Measurements from ENCODE around the gene ZNF200. TPM values are rescaled to one million over a fixed set of nuclear protein-coding genes. Genes with fewer than 3 reads are reported as not detected.

ZNF200 gene
- total RNA-seq, 1 donor from 2014 or later, result 11.2 TPM

DNA sequence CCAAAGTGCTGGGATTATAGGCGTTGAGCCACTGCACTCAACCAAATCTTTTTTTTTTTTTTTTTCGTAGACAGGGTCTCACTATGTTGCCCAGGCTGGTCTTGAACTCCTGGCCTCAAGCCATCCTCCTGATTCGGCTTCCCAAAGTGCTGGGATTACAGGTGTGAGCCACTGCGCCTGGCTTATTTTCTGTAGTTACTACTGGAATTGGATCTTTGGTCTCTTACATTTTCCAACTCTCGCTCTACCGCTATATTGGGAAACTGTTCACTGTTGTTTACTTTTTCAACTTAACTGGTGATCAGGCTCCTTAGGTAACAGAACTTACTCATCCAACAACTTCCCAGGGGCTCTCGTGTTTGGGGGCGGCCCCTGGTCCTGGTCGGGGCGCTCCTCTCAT lies 14.1 kb downstream of the ZNF200 start:
- TF ChIP-seq, protein P1, sequence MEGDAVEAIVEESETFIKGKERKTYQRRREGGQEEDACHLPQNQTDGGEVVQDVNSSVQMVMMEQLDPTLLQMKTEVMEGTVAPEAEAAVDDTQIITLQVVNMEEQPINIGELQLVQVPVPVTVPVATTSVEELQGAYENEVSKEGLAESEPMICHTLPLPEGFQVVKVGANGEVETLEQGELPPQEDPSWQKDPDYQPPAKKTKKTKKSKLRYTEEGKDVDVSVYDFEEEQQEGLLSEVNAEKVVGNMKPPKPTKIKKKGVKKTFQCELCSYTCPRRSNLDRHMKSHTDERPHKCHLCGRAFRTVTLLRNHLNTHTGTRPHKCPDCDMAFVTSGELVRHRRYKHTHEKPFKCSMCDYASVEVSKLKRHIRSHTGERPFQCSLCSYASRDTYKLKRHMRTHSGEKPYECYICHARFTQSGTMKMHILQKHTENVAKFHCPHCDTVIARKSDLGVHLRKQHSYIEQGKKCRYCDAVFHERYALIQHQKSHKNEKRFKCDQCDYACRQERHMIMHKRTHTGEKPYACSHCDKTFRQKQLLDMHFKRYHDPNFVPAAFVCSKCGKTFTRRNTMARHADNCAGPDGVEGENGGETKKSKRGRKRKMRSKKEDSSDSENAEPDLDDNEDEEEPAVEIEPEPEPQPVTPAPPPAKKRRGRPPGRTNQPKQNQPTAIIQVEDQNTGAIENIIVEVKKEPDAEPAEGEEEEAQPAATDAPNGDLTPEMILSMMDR (IDR thresholded peaks at IDR 0.05; ENCODE audit: unreplicated experiment), result no peak
- H3K36me3 Mint-ChIP-seq (ENCODE audit: insufficient read depth), result peaks cover 43% of the 10 kb centered on the region
- DNase-seq (ENCODE audit: low spot score, unreplicated experiment), result no peak
- no peak overlapping the region for H3K4me3 Mint-ChIP-seq (ENCODE audit: low read depth)
- H3K9me3 Mint-ChIP-seq (ENCODE audit: low read depth), result peaks cover 42% of the 10 kb centered on the region
- H3K4me1 Mint-ChIP-seq (ENCODE audit: low read depth), result no peaks in the 10 kb centered on the region
- H3K27me3 Mint-ChIP-seq, result peaks cover 4% of the 10 kb centered on the region
- no peak overlapping the region for H3K27ac Mint-ChIP-seq

DNA sequence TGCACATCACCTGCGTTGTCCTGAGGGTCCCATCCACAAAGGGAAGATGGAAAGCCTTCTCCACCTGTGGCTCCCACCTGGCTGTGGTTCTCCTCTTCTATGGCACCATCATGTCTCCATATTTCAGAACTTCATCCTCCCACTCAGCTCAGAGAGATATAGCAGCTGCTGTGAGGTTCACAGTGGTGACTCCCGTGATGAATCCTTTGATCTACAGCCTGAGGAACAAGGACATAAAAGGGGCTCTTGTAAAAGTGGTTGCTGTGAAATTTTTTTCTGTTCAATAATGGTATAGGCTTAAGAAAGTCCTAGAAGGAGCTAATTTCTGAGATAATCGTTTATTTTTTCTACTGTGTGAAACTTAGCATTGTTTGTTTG lies 18.7 kb downstream of the ZNF200 start:
- H3K27me3 Mint-ChIP-seq, result peaks cover 15% of the 10 kb centered on the region
- H3K4me3 Mint-ChIP-seq (ENCODE audit: low read depth), result no peak overlapping the region
- DNase-seq (ENCODE audit: low spot score, unreplicated experiment), result no peak
- peaks cover 28% of the 10 kb centered on the region for H3K9me3 Mint-ChIP-seq (ENCODE audit: low read depth)
- H3K27ac Mint-ChIP-seq, result no peak overlapping the region
- no peaks in the 10 kb centered on the region for H3K36me3 Mint-ChIP-seq (ENCODE audit: insufficient read depth)
- TF ChIP-seq, protein P1 (IDR thresholded peaks at IDR 0.05; ENCODE audit: unreplicated experiment), result no peak
- H3K4me1 Mint-ChIP-seq (ENCODE audit: low read depth), result no peaks in the 10 kb centered on the region

DNA sequence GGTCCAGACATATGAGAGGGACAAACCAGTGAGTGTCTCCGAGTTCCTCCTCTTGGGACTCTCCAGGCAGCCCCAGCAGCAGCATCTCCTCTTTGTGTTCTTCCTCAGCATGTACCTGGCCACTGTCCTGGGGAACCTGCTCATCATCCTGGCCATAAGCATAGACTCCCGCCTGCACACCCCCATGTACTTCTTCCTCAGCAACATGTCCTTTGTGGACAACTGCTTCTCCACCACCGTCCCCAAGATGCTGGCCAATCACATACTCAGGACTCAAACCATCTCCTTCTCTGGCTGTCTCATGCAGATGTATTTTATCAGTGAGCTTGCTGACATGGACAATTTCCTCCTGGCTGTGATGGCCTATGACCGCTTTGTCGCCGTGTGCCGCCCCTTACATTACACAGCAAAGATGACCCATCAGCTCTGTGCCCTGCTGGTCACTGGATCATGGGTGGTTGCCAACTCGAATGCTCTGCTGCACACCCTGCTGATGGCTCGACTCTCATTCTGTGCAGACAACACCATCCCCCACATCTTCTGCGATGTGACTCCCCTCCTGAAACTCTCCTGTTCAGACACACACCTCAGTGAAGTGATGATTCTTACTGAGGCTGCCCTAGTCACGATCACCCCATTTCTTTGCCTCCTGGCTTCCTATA lies 19.2 kb downstream of the ZNF200 start:
- Mint-ChIP-seq H3K27ac (no peak overlapping the region), H3K4me1 (ENCODE audit: low read depth) (no peaks in the 10 kb centered on the region), H3K4me3 (ENCODE audit: low read depth) (no peak overlapping the region), H3K9me3 (ENCODE audit: low read depth) (peaks cover 29% of the 10 kb centered on the region), H3K36me3 (ENCODE audit: insufficient read depth) (no peaks in the 10 kb centered on the region), H3K27me3 (peaks cover 15% of the 10 kb centered on the region)
- no peak for DNase-seq (ENCODE audit: low spot score, unreplicated experiment)
- TF ChIP-seq, protein P1 (IDR thresholded peaks at IDR 0.05; ENCODE audit: unreplicated experiment), result no peak

DNA sequence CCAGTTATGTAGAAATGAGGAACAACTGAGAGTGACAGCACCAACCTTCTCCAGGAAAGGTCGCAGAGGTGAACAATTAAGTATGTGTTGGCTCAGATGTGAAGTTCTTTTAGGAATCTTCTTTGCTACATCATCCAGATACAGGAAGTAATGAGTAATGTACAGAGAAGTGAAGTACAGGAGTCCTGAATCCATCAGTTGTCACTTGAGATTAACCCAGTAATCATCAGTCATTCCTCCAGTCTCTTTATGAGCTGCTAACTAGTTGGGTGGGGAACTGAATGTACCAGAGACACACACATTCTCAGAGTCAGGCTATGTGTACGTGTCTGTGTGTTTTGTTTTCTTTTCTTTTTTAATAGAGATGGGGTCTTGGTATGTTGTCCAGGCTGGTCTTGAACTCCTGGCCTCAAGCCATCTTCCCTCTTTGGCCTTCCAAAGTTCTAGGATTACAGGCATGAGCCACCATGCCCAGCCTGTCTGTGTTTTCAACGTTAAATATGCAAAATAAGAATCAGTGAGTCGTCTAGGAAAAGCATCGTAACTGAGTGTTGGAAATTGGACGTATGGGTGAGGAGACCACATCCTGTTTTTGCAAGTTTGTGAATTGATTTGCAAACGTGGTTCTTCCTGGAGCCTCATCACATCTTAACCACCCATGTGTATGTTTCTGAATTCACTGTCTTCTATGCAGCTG lies 19.9 kb downstream of the ZNF200 start:
- Mint-ChIP-seq H3K4me1 (ENCODE audit: low read depth) (no peaks in the 10 kb centered on the region), H3K27me3 (peaks cover 15% of the 10 kb centered on the region), H3K4me3 (ENCODE audit: low read depth) (no peak overlapping the region), H3K27ac (no peak overlapping the region), H3K9me3 (ENCODE audit: low read depth) (peaks cover 34% of the 10 kb centered on the region), H3K36me3 (ENCODE audit: insufficient read depth) (no peaks in the 10 kb centered on the region)
- TF ChIP-seq, protein P1 (IDR thresholded peaks at IDR 0.05; ENCODE audit: unreplicated experiment), result no peak
- no peak for DNase-seq (ENCODE audit: low spot score, unreplicated experiment)

DNA sequence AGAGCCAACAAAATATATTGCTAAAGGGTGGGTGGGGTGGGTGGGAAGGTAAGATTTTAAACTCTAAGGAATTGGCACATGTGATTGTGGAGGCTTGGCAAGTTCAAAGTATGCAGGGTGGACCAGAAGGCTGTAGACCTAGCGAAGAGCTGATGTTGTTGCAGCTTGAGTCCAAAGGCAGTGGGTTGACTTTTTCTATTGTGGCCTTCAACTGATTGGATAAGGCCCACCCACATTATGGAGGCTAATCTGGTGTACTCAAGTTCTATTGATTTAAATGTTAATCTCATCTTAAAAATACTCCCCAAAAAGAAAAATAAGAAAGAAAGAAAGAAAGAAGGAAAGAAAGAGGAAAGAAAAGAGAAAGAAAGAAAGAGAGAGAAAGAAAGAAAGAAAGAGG lies 22.4 kb downstream of the ZNF200 start:
- Mint-ChIP-seq H3K36me3 (ENCODE audit: insufficient read depth) (no peaks in the 10 kb centered on the region), H3K4me3 (ENCODE audit: low read depth) (no peak overlapping the region), H3K9me3 (ENCODE audit: low read depth) (peaks cover 40% of the 10 kb centered on the region), H3K4me1 (ENCODE audit: low read depth) (no peaks in the 10 kb centered on the region), H3K27ac (no peak overlapping the region), H3K27me3 (peaks cover 15% of the 10 kb centered on the region)
- DNase-seq (ENCODE audit: low spot score, unreplicated experiment), result no peak
- TF ChIP-seq, protein P1 (IDR thresholded peaks at IDR 0.05; ENCODE audit: unreplicated experiment), result no peak
